Stomach smooth muscle (tissue), 2 donors: ENCODE results near the gene CCDC124.

Experiments used
- H3K27ac ChIP-seq: one replicate; pipeline ENCODE4 v1.7.0; 2013; ENCODE audit warnings: mild to moderate bottlenecking, low read length, inconsistent platforms
- H3K27me3 ChIP-seq, 2 donors: one replicate each; pipeline ENCODE4 v1.7.0; 2013; ENCODE audit warnings: low read length in 2 of 2; ENCODE audit not compliant: insufficient read depth in 2 of 2, control insufficient read depth in 1 of 2
- H3K36me3 ChIP-seq, 2 donors: one replicate each; pipeline ENCODE4 v1.7.0; 2013; ENCODE audit warnings: low read length in 2 of 2; ENCODE audit not compliant: control insufficient read depth in 2 of 2, insufficient read depth in 2 of 2
- H3K4me1 ChIP-seq: one replicate; pipeline ENCODE4 v1.7.0; 2013; ENCODE audit warnings: low read length; ENCODE audit not compliant: control insufficient read depth, insufficient read depth
- H3K4me3 ChIP-seq, 2 donors: one replicate each; pipeline ENCODE4 v1.7.0; 2013; ENCODE audit warnings: low read length in 2 of 2
- H3K9ac ChIP-seq, 2 donors: one replicate each; pipeline ENCODE4 v1.7.0; 2013; ENCODE audit warnings: low read length in 2 of 2, mild to moderate bottlenecking in 1 of 2
- H3K9me3 ChIP-seq, 2 donors: one replicate each; pipeline ENCODE4 v1.7.0; 2013; ENCODE audit warnings: low read length in 2 of 2; ENCODE audit not compliant: control insufficient read depth in 2 of 2
- donor health status: healthy.
- donor health status: Pancreatic carcinoma.

Gene CCDC124

GRCh38 chr19:17957149-17957849 is 24.5 kb downstream of the CCDC124 start:
- Histone ChIP-seq H3K27ac (no peak overlapping the region), H3K4me1 (peaks cover 2% of the 10 kb centered on the region), H3K9me3 (no peaks in the 10 kb centered on the region), H3K27me3 (peaks cover 28 to 33% of the 10 kb centered on the region in 2 donors), H3K4me3 (no peak overlapping the region), H3K36me3 (no peaks in the 10 kb centered on the region), H3K9ac (no peak overlapping the region)

- Histone ChIP-seq H3K9ac (no peak overlapping the region), H3K4me1 (peaks cover 2% of the 10 kb centered on the region), H3K27ac (no peak overlapping the region), H3K36me3 (no peaks in the 10 kb centered on the region), H3K27me3 (peaks cover 22 to 27% of the 10 kb centered on the region in 2 donors), H3K4me3 (no peak overlapping the region), H3K9me3 (no peaks in the 10 kb centered on the region)
Observed at GRCh38 chr19:17957885-17958284, 25.1 kb downstream of the CCDC124 start.

GRCh38 chr19:17963936-17964691 is 31.3 kb downstream of the CCDC124 start:
- peaks cover 20 to 27% of the 10 kb centered on the region in 2 donors for H3K27me3 ChIP-seq

DNA sequence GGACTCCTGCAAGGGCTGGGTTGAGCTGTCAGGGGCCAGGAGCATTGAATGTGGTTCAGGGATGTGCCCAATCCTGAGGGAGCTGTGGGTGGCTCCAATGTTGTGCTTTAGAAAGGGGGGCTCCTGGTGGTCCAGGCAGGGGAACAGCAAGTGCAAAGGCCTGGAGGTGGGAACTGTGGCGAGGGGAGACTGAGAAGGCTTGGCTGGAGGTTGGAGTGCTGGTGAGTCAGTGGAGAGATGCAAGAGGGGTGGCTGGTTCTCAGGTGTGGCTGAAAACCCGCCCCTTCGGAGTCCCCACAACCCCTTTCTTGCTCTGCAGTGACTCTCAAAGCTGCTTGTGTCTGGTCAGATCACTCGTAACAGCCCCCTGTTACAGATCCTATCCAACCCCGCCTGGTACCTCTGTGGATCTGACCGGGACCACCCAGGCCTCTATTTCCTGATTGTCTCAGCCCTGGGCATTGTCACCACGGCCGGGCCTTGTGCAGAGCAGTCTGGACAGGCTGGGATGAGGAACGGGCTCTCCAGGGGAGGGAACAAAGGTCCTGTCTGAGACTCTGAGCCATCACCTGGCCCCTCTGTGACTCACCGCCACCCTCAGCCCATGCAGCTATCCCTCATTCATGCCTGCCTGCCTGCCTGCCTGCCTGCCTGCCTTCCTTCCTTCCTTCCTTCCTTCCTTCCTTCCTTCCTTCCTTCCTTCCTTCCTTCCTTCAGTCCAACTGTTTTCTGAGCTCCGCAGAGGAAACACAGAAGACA is 32.7 kb downstream of the CCDC124 start:
- Histone ChIP-seq H3K27me3 (peaks cover 21 to 29% of the 10 kb centered on the region in 2 donors), H3K4me3 (no peak overlapping the region), H3K27ac (no peak overlapping the region), H3K9ac (no peak overlapping the region), H3K36me3 (no peaks in the 10 kb centered on the region), H3K4me1 (peaks cover 7% of the 10 kb centered on the region), H3K9me3 (no peaks in the 10 kb centered on the region)

More at GRCh38 chr19:17963936-17964691, 31.3 kb downstream of the CCDC124 start:
- Histone ChIP-seq H3K27ac (no peak overlapping the region), H3K9ac (no peak overlapping the region), H3K36me3 (no peaks in the 10 kb centered on the region), H3K4me3 (no peak overlapping the region), H3K4me1 (peaks cover 7% of the 10 kb centered on the region), H3K9me3 (no peaks in the 10 kb centered on the region)

DNA sequence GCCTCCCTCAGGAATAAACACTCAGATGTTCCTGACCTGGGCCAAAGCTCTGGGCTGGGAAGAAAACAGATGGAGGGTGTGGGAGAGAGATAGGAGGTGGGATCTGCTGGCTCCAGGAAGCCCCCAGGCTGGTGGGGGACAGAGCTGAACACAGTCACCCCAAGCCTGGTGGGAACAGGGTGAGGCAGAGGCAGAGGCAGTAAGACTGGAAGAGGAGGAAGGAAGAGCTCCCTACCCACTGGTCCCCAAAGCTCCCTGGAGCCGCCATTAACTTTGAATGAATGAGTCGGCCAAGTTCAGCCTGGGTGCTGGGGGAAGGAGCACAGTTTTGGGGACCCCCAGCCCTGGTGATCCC is 33.3 kb downstream of the CCDC124 start:
- H3K27me3 ChIP-seq = peaks cover 21 to 29% of the 10 kb centered on the region in 2 donors
- peaks cover 7% of the 10 kb centered on the region for H3K4me1 ChIP-seq

GRCh38 chr19:17966550-17967256 is 33.9 kb downstream of the CCDC124 start, which contains the start of gene KCNN1:
Gene KCNN1, plus strand, starts transcription at chr19:17967107. Its CDS starts 6,782 bp downstream, at chr19:17973889.
- Histone ChIP-seq H3K9me3 (no peaks in the 10 kb centered on the region), H3K4me1 (peaks cover 7% of the 10 kb centered on the region), H3K27ac (no peak within 1 kb of the TSS), H3K36me3 (no peaks in the 10 kb centered on the region), H3K27me3 (peaks cover 21 to 29% of the 10 kb centered on the region in 2 donors), H3K9ac (no peak within 1 kb of the TSS), H3K4me3 (no peak within 1 kb of the TSS)

More for the DNA sequence above, 33.3 kb downstream of the CCDC124 start:
- no peak overlapping the region for H3K9ac ChIP-seq
- H3K9me3 ChIP-seq = no peaks in the 10 kb centered on the region
- H3K27ac ChIP-seq = no peak overlapping the region
- H3K4me3 ChIP-seq = no peak overlapping the region
- H3K36me3 ChIP-seq = no peaks in the 10 kb centered on the region

DNA sequence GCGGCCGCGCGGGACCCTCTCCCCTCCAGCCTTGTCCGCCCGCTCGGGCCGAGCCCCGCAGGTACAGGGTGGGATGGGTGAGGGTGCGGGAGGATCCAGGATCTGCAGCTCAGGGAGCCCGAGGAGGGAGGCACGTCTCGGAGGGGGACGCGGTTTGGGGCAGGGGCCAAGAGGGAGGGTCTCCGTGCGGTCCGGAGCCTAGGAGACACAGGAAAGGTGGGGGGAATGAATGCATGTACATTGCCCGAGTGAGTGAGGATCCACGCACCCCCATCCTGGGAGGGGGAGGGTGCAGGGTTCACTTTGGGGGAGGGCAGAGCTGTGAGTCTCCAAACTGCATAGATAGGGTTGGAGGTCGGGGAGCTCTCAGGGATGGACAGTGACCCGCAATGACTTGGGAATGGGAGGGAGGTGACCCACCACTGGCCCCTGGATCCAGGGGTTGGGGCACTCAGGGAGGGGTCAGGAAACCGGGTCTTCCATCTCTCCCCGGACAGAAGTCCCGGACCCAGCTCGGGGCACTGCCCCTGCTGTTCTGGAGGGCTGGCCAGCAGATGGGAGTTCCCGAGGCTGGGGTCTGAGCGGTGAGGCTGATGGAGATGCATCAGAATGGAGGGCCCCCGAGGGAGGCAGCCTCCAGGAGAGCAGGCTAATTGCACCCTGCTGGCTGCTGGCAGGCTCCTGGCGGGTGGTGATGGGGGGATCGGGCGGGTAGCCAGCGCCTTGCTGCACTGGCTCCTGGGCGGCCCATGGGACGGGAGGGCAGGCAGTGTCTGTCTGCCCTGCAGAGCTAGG is 34.6 kb downstream of the CCDC124 start:
- Histone ChIP-seq H3K27ac (no peak overlapping the region), H3K9ac (no peak overlapping the region), H3K9me3 (no peaks in the 10 kb centered on the region), H3K4me1 (peaks cover 7% of the 10 kb centered on the region), H3K4me3 (no peak overlapping the region), H3K36me3 (no peaks in the 10 kb centered on the region), H3K27me3 (peaks cover 21 to 29% of the 10 kb centered on the region in 2 donors)

DNA sequence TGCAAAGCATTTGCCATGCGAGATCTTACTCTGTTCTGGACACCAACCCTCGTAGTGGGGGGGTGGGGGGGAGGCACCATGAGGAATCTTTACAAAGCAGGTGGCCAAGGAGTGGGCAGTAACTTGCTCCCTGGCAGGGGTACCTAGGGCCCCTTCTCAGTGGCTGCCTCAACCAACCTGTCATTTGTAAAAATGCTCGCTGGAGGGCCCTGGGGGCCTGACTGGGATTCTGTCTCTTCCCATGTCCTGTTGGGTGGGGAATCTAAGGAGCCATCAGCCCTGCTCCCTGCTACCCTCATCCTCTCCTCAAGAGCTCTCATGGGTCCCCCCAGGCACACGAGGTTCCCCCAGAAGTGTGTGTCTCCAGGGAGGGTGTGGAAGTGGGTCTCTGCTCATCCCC is 35.5 kb downstream of the CCDC124 start:
- Histone ChIP-seq H3K27me3 (peaks cover 21 to 29% of the 10 kb centered on the region in 2 donors), H3K27ac (no peak overlapping the region), H3K4me1 (peaks cover 7% of the 10 kb centered on the region), H3K9ac (no peak overlapping the region), H3K9me3 (no peaks in the 10 kb centered on the region), H3K36me3 (no peaks in the 10 kb centered on the region), H3K4me3 (no peak overlapping the region)

- H3K4me3 ChIP-seq = no peak overlapping the region
- peaks cover 19 to 29% of the 10 kb centered on the region in 2 donors for H3K27me3 ChIP-seq
- no peak overlapping the region for H3K27ac ChIP-seq
- no peaks in the 10 kb centered on the region for H3K36me3 ChIP-seq
- H3K9me3 ChIP-seq = no peaks in the 10 kb centered on the region
- H3K9ac ChIP-seq = no peak overlapping the region
- peaks cover 7% of the 10 kb centered on the region for H3K4me1 ChIP-seq
Observed at GRCh38 chr19:17969096-17969792, 36.4 kb downstream of the CCDC124 start.
